GM18499 (cell line): ENCODE data around the gene SLC25A23.

ENCODE experiments used
- ATAC-seq: cut with Tn5 transposase; IDR thresholded peaks from one replicate; pipeline ENCODE4 v1.9.1; 2021; ENCODE audit warnings: moderate number of reproducible peaks; ENCODE audit not compliant: insufficient read depth, unreplicated experiment

The SLC25A23 gene

DNA sequence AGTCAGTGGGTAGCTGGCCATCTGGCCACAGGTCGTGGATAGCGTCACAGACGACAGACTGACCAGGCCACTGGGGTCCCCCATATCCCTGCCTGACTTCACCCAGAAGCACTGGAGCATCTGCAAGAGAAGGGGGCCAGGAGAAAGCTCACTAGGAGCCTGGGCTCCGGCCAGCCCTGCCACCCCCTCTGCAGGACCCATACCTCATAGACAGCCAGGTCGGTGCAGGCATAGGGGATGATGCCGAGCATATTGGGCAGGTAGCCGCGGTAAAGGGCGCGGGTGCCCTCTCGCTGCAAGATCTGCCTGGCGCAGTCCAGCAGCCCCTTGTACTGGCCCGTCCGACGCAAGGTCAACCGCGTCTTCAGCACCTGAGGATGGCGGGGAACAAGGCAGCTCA lies 32.5 kb downstream of the SLC25A23 start:
- ATAC-seq = no peak

GRCh38 chr19:6425732-6426620 lies 33.6 kb downstream of the SLC25A23 start:
- no peak for ATAC-seq

DNA sequence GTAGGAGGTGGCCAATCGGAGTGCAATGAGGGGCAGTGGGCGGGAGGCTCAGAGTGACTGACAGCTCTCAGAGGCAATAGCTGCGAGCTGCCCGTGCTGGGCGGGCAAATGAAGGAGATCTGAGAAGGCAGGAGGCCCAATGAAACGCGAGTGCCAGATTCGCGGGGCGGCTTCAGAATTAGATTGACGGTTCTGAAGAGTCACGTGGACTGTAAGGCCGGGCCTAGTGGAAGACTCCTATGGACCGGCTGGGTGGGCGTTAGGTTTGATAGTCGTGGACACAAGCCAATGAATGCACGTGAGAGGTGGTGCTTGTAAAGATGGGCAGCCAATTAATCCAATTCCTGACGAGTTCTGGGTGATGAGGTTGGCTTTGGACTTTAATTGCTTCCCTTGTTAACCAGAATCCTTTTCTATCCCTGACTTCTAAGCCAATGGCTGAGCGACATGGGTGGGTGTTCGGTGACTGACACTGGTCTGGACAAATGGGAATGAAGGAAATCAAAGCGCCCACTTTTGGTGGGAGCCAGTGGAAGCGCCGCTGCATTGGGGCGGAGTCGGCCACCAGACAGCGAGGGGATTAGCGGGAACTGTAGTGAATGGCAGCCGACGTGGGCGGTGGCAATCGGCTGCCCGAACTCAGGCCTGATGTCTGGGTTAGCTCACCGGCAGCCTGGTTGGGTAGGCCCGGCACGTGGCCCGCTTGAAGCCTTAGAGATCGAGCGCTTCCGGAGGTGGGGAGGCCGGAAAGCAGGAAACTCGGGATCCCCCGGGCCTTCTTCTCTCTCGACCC lies 34.5 kb downstream of the SLC25A23 start:
- peak; percentile 85 for ATAC-seq

- no peak for ATAC-seq
These were observed 35.2 kb downstream of the SLC25A23 start, which contains the start of gene KHSRP for GRCh38 chr19:6424195-6424938. KHSRP (minus strand) TSS chr19:6424811; CDS start chr19:6424701, 110 bp downstream.

GRCh38 chr19:6423499-6424194 lies 35.9 kb downstream of the SLC25A23 start:
- no peak for ATAC-seq

DNA sequence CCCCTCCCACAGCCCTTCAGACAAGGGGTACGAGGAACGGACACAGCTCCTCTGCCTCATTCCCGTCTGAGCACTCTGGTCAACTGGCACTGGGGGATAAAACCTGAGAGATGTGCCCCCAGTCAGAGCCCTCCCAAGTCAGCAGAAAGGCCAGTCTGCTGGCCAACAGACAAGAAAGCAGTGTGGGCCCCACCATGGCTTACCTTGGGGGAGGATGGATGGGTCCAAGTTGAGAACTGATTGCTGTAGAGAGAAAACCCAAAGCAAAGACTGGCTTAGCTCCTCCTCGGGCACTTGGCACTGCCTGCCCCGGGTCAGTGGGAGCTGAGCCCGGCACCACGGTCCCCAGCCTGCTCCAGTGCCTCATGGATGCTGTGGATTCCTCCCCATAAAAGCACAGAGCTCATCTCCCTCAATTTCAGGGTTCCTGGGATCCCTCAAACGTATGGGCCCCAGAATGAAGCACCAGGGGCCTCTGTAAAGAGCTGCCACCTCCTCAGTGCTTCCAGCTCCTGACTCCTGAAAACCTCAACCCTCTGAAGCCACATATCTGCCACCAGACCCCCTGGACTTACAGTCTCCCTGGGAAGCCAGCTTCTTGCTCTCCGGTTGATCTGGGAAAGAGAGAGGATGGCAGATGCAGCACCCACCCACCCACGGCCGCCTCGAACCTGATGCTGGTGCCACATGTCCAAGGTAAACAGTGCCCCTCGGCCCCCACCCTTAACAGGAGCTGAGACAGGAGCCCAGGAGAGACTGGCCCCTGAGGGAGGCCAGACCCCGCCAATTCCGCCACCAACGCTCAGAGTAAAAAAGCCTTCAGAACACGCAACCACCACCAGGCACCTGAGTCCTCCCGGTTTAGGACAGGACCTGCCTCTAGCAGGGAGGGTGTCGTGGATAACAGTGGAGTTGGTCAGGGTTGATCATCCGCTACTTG lies 38.2 kb downstream of the SLC25A23 start:
- ATAC-seq = no peak

DNA sequence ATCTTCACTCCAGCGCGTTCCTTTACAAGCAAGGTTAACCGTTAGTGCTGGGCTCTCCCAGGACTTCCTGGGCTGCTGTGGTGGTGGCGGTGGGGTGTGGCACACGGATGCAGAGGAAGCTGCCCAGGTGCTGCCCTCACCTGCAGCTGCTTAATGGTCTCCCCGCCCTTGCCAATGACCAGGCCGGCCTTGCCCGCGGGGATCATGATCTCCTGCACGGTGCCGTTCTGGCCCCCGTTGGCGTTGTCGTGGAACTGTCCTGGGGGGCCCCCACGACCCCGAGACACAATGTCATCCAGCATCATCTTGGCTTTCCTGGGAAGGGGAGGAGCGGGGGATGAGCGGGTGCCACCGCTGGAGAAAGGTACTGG lies 41.0 kb downstream of the SLC25A23 start:
- no peak for ATAC-seq

- no peak for ATAC-seq
These were observed 41.7 kb downstream of the SLC25A23 start for GRCh38 chr19:6417713-6418561.

DNA sequence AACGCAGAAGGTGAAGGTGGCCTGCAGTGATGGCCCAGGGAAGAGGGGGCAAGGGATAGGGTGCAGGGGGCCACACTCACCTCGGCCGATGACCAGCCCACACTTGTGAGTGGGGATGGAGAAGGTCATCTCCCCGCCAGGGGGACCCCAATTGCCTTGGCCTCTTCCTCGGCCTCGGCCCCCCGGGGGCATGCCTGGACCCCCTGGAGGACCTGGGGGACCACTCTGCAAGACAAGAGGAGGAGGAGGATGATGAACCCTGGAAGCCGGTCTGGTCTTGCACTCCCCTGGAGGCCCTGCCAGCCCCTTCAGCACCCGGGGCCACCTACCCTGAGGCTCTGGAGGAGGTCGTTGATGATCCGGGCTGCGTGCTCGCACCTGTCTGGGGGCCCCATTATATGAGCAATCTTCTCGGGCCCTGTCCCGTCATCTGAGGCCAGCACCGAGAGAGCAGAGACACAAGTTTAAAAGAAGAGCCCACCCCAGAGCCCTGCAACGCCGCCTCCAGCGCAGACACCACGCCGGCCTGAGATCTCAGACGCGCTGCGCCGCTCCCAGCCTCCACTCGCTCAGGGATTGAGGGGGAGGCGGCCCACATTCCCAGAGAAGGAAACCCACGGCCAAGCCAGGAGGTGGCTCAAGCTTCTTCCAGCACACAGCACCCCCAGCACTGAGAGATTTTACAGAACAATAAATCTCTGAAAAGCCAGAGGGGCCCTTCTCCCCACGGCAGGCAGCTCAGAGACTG lies 42.8 kb downstream of the SLC25A23 start:
- ATAC-seq = no peak

GRCh38 chr19:6415591-6416190 lies 43.9 kb downstream of the SLC25A23 start:
- no peak for ATAC-seq

DNA sequence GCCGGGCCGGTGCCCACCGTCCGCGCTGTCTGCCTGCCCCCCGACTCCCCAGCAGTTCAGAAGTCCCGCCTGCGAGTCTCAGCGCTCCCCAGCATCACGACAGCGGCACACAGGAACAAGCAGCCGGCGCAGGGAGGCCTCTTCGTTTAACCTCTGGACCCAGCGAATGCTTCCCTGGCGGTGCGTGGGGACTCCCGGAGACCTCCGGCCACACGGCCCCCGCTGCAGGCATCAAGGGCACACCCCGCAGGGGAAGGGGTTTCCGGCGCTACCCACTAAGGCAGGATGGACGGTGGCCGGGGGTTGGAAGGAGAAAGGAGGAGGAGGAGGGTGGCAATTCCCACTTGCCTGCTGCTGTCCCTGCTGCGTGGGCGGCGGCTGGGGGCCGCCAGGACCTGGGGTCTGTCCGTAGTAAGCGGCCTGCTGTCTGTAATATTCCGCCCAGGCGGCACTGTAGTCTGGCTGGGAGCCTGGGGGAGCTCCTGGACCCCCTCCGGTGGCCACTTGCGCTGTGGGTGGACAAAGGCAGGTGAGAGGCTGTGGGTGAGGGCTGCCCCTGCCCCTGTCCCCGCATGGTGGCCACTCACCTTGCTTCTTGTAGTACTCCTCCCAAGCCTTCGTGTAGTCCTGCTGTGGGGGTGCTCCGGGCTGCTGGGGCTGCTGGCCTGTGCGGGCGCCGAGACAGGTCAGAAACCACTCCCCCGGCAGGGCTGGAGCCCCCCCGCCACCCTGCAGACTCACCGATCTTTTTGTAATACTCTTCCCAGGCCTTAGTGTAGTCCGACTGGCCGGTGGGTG lies 44.6 kb downstream of the SLC25A23 start:
- ATAC-seq = no peak

DNA sequence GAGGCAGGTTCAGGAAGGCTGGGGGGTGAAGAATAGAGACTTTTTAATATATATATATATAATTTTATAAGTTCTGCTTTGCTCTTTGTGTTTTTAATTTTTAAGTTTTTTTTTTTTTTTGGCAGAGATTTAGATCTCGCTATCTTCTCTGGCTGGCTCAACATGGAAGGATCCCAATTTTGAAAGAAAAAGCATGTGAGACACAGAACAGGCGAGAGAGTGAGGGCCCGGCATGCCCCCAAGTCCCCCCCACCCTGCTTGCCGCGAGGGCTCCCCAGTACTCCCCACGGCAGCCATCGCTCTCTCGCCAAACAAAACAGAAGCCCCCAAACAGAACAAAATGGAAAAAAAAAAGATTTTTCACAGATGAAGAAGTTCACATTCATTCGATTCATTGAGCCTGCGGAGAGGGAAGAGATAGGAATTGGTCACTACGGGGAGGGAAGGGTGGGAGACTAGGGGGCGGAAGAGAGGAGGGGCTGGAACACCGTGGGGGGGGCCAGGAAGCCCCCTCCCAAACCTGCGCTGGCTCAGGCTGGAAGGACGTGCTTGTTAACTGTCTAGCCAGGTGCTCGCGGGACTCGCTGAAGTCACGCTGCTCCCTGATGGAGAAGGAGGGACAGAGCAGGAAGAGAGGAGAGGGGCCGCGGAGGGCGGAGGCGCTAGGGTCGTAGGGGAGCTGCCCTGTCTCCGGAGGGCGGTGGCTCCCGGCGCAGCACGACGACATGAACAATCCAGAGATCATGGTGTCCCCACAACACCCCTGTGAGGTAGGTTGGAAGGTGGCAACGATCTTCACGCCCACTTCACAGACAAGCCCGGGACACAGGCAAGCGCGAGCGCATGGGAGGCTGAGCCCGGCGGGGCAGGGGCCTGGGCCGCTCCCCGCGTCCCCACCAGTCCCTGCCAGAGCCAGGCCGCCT lies 45.6 kb downstream of the SLC25A23 start:
- no peak for ATAC-seq

GRCh38 chr19:6413291-6413690 lies 46.3 kb downstream of the SLC25A23 start:
- ATAC-seq = no peak

DNA sequence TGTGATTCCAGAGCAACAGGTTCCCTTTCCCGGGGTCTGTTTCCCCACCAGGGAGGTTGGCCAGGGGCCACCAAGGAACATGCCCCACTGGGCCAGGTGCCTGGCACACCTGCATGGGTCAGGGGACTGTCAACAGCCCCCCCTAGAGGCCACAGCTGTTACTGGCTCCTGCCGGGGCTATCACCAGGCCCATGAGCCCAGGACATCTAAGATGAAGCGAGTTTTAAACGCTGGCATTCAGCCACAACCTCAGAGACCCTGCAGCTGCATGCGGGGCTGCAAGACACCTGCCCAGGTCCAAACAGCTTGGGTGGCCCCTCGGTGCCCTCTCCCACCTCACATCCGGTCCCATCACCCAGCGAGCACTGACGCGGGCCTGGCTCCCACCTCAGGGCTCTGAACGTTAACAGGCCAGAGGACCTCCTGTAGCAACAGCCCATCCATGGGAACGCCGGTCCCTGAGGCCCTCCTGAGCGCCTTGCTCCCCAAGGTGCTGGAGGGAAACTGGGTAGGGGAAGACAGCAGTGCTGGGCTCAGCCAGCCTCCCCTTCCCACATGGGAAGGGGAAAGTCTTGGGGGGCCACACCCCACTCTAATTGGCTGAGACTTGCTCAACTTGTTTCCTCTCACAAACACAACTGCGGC lies 47.0 kb downstream of the SLC25A23 start:
- no peak for ATAC-seq

DNA sequence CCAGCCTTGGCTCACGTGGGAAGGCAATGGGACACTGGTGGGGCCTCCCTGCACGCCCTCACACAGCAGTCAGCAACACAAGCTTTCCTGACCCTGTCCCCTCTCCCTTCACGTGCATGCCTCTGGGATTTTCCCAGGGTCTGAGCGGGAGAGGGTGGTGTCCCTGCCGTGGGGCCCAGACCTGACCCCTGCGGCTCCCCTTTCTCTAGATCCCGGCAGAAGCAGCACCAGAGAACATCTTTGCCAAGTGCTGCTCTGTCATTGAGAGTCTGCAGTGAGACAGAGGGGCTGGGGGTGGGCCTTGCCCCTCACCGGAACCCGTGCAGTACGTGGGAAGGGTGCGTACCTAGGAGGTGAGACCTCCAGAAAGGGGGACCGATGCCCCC lies 47.5 kb downstream of the SLC25A23 start:
- ATAC-seq = no peak
